HCT116 (cell line): ENCODE results near the gene MYO5C.

Experiments used
- CBX3 ChIP-seq: IDR thresholded peaks from 2 replicates; pipeline ENCODE4 v1.6.1; 2012; ENCODE audit warnings: low read depth
- CEBPB ChIP-seq: IDR thresholded peaks from 2 replicates; pipeline ENCODE4 v1.6.1; 2012; ENCODE audit warnings: low read depth
- EZH2 ChIP-seq: fragments of 200-600 bp; sonication (generic); IDR thresholded peaks from 2 replicates; pipeline ENCODE4 v1.6.1; 2017; ENCODE audit warnings: antibody characterized with exemption, mixed run types
- EZH2phosphoT487 ChIP-seq: fragments of 200-600 bp; IDR thresholded peaks from 2 replicates; pipeline ENCODE4 v1.6.1; 2018; ENCODE audit warnings: antibody characterized with exemption, borderline replicate concordance
- POLR2A ChIP-seq: IDR thresholded peaks from 2 replicates; pipeline ENCODE4 v1.7.0; 2011; ENCODE audit warnings: borderline replicate concordance; ENCODE audit not compliant: insufficient read depth, insufficient read length; ENCODE audit errors: extremely low read depth
- SIN3A ChIP-seq: IDR thresholded peaks from 2 replicates; pipeline ENCODE4 v1.6.1; 2012; ENCODE audit warnings: low read depth
- SP1 ChIP-seq: IDR thresholded peaks from 2 replicates; pipeline ENCODE4 v1.6.1; 2012; ENCODE audit warnings: low read depth
- TCF7L2 ChIP-seq: IDR thresholded peaks from 2 replicates; pipeline ENCODE4 v1.7.0; 2011; ENCODE audit warnings: borderline replicate concordance, inconsistent platforms; ENCODE audit not compliant: insufficient read depth, insufficient read length; ENCODE audit errors: extremely low read depth
- YY1 ChIP-seq: IDR thresholded peaks from 2 replicates; pipeline ENCODE4 v1.6.1; 2011; ENCODE audit warnings: low read length, low read depth, moderate library complexity, mild to moderate bottlenecking; ENCODE audit not compliant: insufficient replicate concordance; ENCODE audit errors: extremely low read depth
- ZNF274 ChIP-seq: fragments of 200-500 bp; sonication (Bioruptor generic); IDR thresholded peaks from 2 replicates; pipeline ENCODE4 v1.6.1; 2014; ENCODE audit warnings: mild to moderate bottlenecking, low read depth, low read length, inconsistent platforms
- TF ChIP-seq, protein P1 (sequence below), 3 experiments: fragments of 200-600 bp in 1 of 3; sonication (generic) in 1 of 3; IDR thresholded peaks in 2 of 3; conservative IDR thresholded peaks in 1 of 3; 2 replicates each; pipeline ENCODE4 v1.5.1; 2012 to 2017; ENCODE audit warnings: low read depth in 2 of 3, low read length in 2 of 3, antibody characterized with exemption in 1 of 3, borderline replicate concordance in 1 of 3, control low read depth in 1 of 3, mild to moderate bottlenecking in 1 of 3, mixed read lengths in 1 of 3, mixed run types in 1 of 3, moderate library complexity in 1 of 3; ENCODE audit not compliant: insufficient read depth in 1 of 3
- TF ChIP-seq, protein P2 (sequence below): IDR thresholded peaks from 2 replicates; pipeline ENCODE4 v1.6.1; 2012

DNA sequence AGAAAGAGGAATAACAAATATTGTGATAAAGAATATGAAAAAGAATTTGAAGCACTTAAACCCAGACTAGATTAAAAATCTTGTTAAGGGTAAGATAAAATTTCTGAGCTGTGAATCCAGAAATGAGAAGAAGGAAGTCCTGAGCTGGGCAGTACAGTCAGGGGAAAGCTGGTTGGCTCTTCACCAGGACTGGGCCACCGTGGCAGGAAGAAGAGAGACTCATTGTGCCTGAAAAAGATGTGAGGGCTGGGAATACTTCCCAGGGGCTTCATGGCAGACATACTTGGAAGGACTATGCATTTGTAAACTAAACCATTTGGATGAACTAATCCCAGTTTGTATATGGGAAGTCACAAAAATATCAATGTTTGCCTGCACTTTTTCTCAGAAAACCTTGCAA lies 28.5 kb upstream of the MYO5C start:
- TF ChIP-seq SP1: no peak
- no peak for TF ChIP-seq POLR2A
- TF ChIP-seq, protein P1, sequence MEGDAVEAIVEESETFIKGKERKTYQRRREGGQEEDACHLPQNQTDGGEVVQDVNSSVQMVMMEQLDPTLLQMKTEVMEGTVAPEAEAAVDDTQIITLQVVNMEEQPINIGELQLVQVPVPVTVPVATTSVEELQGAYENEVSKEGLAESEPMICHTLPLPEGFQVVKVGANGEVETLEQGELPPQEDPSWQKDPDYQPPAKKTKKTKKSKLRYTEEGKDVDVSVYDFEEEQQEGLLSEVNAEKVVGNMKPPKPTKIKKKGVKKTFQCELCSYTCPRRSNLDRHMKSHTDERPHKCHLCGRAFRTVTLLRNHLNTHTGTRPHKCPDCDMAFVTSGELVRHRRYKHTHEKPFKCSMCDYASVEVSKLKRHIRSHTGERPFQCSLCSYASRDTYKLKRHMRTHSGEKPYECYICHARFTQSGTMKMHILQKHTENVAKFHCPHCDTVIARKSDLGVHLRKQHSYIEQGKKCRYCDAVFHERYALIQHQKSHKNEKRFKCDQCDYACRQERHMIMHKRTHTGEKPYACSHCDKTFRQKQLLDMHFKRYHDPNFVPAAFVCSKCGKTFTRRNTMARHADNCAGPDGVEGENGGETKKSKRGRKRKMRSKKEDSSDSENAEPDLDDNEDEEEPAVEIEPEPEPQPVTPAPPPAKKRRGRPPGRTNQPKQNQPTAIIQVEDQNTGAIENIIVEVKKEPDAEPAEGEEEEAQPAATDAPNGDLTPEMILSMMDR (IDR thresholded peaks at IDR 0.05 in 2 of 3, conservative IDR thresholded peaks at IDR 0.05 in 1 of 3; ENCODE audit: borderline replicate concordance in 1 of 3, insufficient read depth in 1 of 3, low read depth in 2 of 3, low read length in 2 of 3): no peak
- TF ChIP-seq CBX3: no peak
- no peak for TF ChIP-seq YY1
- TF ChIP-seq TCF7L2: no peak
- TF ChIP-seq ZNF274: no peak
- no peak for TF ChIP-seq CEBPB
- TF ChIP-seq, protein P2, sequence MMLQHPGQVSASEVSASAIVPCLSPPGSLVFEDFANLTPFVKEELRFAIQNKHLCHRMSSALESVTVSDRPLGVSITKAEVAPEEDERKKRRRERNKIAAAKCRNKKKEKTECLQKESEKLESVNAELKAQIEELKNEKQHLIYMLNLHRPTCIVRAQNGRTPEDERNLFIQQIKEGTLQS: no peak
- TF ChIP-seq EZH2: no peak
- no peak for TF ChIP-seq EZH2phosphoT487
- no peak for TF ChIP-seq SIN3A
